ENCODE data around the gene SNX21.
"Not testable (repeated sequence)": the region's sequence is repeated elsewhere in the genome, so short reads cannot be mapped to it uniquely, and the experiment has no call there.

The SNX21 gene

DNA sequence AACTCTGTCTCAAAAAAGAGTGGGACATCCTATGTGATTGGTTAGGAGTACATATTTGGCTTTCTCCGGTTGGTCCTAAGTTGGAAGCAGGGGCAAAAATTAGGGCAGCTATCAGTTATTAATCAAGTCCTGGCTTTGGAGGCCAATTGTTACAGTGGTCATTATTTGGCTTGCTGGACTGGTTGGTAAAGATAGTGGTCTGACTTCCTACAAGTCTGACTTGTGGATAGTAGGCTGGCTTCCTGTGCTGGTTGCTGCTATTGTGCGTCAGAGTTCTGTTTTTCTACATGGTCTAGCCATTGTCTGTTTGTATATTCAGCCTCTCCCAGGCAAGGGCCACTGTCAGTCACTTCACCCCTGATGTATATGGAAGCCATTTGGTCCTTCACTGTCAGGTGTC, 16.6 kb downstream of the SNX21 start:
- no peak for DNase-seq (ENCODE audit: low read depth, low spot score)

DNA sequence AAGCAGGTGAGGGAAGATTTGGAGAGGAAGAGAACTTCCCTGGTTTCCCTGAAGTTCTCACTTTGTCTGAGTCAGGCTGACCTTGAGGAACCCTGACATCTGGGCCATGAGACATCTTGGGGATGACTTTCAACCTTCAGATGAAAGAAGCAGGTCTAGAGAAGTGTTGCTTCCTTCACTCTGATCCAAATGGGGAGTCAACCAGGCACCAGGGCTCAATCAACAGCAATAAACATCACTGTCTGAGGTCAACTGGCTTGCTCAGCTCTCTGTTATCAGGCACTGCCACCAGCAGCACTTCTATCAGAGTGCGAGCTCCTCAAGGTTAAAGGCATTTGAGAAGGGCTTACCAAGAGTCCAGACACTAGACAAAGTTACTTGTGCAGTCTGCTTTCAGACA, 17.3 kb downstream of the SNX21 start:
- no peak for DNase-seq (ENCODE audit: low read depth, low spot score)

DNA sequence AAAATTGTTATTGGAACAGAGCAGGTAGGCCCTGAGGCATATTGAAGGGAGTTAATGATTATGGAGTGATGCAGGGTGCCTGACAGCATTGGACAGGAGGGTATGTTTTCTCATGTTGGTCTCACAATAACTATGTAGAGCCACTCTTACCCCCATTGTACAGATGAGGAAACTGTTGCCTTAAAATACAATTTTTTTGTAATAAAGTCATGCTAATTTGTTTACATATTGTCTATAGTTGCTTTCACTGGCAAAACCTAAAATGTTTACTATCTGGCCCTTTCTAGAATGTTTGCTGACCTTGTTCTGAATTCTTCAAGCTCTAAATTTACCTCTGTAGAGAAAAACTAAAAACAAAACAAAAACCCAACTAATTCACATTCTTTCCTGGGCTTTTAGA, 17.9 kb downstream of the SNX21 start:
- no peak for DNase-seq (ENCODE audit: low read depth, low spot score)

DNA sequence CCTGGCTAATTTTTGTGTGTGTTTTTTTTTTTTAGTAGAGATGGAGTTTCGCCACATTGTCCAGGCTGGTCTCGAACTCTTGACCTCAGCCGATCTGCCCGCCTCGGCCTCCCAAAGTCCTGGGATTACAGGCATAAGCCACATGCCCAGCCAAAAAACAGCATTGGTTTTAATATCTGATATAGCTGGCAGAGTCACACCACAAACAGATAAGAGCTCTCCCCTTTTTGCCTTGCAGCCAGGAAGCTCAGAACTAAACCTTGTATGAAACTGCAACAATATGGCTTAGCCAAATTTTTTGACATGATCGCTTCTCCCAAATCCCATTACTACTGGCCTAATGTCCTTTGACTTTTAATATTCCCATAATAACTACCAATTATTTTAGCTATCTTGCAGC, 18.7 kb downstream of the SNX21 start:
- no peak for DNase-seq (ENCODE audit: low read depth, low spot score)

DNA sequence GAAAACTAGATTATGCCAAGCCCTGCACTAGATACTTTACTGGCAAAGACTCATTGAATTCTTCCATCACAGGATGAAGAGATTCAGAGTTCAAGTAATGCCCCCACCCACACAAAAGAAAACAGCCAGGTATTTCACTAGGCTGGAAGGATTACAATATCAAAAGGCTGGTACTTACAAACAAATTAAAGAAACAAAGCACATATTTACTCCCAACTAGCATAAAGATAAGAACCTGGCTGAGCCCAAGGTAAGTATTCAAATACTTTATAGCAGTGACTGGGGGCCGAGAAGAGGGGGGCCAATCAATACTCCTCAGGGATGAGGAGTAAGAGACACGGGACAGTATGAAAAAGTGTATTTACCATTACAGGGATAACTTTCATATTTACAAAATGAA, 19.9 kb downstream of the SNX21 start:
- DNase-seq (ENCODE audit: low read depth, low spot score): no peak

DNA sequence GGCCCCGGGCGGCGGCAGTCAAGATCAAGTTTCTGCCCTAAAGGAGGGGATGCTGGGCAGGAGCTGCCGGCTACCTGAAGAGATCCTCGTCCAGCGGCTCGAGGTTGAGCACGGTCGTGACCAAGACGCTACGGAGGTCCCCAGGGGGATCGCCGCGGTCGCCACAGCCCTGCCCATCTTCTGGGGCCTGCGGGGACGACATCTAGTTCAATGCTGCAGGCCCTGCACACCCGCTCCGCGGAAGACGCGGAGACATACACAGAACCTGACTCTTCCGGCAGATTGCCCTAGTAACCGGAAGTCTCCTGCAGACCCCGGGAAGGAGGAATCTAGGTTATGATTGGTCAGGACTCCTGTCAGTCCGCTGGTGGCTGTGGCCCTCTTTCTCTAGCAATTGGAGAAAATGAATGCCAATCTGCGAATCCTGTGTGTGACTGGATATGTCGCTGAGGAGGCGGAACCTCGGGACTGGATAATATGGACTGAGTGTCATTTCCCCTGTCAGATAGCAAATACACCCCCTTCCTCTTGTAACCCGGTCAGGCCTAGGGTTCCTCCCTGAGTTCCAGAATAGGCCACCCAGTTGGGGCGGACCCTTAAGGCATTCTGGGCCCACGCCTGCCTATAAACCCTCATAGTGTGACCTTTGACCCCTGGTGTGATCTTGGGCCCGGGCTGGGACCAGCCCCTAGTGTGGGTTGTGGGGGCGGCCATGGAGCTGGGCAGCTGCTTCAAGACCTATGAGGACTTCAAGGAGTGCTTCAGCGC, 23.7 kb downstream of the SNX21 start, which contains the start of the genes ACOT8 and ZSWIM3:
Gene ACOT8 (minus strand): TSS at position 279 of the 768 bp plus-strand sequence. CDS start 77 bp downstream, at position 202.
Gene ZSWIM3 (plus strand): TSS at position 501 of the 768 bp plus-strand sequence. CDS start 212 bp downstream, at position 713.
- peak; percentile 98 for DNase-seq (ENCODE audit: low read depth, low spot score)

DNA sequence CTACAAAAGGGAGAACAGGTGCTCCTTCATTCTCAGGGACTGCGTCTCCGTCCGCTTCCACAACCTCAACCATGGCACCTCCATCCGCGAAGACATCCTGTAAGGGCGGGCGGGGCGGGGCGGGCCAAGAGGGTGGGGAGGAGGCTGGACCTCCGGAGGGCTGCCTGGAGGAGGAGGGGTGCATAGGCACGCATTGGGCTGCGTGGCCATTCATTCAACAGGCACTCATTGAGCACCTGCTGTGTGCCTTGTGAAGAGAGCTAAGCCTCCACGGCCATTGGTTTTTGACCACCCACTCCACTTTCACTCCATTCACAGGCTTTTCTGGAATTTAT, 24.2 kb downstream of the SNX21 start:
- DNase-seq (ENCODE audit: low read depth, low spot score): no peak

DNA sequence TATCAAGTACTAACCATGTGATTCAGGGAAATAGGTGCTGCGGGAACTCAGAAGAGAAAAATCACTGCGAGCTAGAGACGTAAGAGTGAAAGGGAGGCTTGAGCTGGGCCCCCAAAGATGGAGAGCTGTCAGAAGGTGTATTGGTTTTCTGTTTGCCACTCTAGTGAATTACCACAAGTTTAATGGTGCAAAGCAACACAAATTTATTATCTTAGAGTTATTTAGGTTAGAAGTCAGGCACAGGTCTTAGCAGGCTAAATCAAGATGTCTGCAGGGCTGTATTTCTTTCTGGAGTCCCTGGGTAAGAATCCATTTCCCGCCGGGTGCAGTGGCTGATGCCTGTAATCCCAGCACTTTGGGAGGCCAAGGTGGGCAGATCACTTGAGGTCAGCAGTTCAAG, 26.3 kb downstream of the SNX21 start:
- DNase-seq (ENCODE audit: low read depth, low spot score): no peak

DNA sequence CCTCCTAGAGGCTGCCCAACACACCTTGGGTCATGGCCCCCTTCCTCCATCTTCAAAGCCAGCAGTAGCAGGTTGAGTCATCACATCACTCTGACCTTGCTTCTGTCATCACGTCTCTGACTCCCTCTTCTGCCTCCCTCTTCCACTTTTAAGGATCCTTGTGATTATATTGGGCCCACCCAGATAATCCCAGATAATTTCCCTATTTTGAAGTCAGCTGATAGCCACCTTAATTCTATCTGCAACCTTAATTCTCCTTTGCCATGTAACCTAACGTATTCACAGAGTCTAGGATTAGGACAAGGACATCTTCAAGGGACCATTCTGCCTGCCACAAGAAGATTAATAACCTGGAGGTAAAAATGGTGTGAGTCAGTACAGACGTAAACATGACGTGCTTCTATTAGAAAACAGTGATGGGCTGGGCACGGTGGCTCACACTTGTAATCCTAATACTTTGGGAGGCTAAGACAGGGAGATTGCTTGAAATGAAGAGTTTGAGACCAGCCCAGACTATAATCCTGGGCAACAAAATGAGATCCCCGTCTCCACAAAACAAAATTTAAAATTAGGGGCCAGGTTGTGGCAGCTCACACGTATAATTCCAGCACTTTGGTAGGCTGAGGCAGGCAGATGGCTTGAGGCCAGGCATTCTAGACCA, 27.1 kb downstream of the SNX21 start:
- DNase-seq (ENCODE audit: low read depth, low spot score): no peak

DNA sequence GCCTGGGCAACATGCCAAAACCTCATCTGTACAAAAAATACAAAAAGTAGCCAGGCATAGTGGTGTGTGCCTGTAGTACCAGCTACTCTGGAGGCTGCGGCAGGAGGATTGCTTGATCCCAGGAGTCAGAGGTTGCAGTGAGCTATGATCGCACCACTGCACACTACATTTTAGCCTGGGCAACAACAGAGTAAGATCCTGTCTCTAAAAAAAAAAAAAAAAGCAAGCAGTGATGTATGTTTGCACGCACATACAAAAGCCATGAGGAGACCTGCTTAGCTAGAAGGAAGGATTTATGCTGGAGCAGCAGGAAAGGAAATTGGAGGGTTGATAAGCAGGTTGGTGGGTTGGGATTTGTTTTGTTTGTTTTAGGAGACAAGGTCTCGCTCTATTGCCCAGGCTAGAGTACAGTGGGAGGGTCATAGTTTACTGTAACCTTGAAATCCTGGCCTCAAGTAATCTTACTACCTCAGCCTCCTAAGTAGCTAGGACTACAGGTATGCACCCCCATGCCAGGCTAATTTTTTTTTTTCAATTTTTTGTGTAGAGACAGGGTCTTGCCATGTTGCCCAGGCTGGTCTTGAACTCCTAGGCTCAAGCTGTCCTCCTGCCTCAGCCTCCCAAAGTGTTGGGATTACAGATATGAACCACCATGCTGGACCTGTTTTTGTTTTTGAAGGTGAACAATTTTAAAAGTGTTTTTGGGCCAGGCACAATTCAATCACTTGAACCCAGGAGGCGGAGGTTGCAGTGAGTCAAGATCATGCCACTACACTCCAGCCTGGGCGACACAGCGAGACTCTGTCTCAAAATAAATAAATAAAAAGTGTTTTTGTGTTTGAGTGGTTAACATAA, 27.8 kb downstream of the SNX21 start:
- DNase-seq (ENCODE audit: low read depth, low spot score): no peak

DNA sequence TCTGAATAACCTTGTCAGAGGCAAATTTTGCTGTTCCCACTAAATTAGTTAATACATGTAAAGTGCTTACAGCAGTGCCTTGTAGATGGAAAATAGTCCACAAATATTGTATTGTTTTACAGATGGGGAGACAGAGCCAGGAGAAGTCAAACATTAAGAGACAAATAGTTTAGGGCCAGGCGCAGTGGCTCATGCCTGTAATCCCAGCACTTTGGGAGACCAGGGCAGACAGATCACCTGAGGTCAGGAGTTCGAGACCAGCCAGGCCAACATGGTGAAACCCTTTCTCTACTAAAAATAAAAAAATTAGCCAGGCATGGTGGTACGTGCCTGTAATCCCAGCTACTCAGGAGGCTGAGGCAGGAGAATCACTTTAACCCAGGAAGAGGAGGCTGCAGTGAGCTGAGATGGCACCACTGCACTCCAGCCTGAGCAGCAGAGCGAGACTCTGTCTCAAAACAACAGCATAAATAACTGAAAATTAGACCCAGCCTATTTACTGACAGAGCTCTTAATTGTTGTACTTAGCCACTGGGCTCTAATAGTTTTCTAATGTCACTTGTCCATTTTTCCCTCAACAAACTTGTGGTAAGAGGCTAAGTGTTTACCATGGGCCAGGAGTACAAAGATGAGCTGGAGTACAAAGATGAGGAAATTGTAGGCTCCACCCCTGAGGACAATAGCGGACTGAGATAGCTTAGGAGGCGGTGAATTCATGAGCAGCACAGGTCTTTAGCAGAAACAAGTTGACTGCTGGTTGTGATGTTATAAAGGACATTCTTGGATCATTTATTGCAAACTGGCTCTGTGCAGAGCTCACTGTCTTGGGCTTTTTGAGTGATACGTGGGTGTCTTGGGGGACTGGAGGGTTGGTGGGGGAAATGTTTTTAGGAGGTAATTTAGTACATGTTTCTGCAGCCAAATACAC, 30.2 kb downstream of the SNX21 start:
- DNase-seq (ENCODE audit: low read depth, low spot score): no peak

DNA sequence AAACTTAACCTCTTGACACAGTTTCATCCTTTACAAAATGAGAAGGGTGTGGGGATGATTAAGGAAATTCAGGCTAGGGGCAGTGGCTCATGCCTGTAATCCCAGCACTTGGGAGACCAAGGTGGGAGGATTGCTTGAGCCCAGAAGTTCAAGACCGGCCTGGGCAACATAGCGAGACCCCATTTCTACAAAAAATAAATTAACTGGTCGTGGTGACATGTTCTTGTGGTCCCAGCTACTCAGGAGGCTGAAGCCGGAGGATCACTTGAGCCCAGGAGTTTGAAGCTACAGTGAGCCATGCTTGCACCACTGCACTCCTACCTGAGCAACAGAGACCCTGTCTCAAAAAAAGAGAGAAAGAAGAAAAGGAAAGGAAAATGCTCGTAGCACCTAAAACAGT, 32.9 kb downstream of the SNX21 start:
- DNase-seq (ENCODE audit: low read depth, low spot score): no peak

DNA sequence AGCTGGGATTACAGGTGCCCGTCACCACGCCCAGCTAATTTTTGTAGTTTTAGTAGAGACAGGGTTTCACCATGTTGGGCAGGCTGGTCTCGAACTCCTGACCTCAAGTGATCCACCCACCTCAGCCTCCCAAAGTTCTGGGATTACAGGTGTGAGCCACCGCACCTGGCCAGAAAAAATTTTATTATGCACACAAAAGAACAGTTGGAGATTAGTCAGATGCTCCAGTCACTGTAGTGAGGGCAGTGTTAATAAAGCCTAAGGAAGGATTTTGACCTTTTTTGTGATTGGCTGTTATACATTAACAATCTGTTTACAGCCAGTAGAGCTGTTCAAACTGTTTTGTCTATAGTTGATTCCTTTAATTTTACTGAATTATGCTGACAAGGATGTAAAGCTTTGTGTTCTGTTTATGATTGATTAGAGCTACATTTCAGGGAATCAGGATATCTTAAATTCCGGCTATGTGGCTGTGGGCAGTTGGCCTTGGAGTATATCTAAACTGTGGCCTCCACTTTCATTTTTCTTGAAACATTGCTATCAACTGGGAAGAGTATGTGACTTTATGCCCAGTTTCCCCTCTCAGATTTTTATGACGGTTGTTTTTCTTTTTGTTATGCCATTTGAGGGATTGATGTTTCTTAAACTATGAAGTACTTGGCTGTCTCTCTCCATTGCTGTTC, 33.7 kb downstream of the SNX21 start:
- DNase-seq (ENCODE audit: low read depth, low spot score): no peak

DNA sequence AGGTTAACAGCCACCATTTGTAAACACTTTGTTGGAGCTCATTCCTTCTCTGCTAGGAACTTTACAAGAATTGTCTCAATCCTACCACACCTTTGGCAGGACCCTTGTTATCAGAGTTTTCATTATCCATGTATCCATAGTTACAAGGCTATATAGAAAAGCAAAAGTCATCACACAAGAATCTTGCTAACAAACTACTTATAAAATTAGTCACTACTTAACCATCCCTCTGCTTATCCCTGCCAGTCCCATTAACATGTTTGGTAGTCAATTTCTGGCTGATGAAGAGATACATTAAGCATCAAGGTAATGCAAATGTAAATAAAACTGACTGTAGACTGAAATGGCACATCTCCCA, 34.2 kb downstream of the SNX21 start:
- DNase-seq (ENCODE audit: low read depth, low spot score): no peak

DNA sequence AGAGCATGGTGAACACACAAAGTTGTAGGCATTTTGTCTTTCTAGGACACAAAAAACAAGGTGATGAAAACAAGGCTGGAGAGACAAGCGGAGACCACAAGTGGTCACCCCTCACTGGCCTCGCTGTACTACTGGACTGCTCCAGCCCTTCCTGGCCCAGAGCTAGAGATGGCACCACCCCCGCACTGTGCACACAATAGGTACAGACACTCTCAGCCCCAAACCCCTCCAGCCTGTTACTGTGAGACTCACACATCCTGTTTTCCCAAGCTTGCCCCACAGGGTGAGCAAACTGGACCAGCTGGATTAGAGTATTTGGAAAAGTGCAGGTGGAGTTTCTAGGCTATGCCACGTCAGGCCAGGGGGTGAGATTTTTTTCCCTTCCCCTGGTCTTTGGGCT, 39.0 kb downstream of the SNX21 start:
- no peak for DNase-seq (ENCODE audit: low read depth, low spot score)

DNA sequence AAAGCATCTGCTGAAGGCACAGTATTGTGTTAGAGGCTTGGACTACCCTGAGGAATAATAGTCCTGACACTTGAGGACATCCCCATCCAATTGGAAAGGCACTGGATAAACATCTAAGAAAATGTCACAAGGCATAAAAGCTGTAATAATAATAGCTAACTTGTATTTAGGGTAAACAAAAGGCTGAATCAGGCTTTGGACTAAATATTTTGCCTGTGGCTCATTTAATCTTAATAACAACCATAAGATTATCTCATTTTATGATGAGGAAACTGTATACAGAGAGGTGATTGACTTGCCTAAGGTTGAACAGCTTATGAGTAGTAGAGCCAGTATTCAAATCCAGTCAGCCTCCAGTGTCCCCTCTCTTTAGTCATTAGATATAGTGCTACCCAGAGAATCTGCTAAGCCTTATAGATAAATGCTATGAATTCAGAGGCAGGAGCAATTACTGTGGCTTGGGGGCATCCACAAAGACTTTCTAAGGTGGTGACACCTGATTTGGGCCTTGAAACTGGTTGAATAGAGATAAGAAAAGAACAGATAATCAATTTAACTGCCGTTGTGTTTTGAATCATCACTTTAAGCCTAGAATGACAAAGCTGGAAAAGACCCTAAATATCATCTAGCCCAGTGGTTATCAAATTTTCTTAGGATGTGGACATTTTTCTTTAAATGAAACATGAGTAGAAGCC, 40.0 kb downstream of the SNX21 start:
- DNase-seq (ENCODE audit: low read depth, low spot score): no peak

DNA sequence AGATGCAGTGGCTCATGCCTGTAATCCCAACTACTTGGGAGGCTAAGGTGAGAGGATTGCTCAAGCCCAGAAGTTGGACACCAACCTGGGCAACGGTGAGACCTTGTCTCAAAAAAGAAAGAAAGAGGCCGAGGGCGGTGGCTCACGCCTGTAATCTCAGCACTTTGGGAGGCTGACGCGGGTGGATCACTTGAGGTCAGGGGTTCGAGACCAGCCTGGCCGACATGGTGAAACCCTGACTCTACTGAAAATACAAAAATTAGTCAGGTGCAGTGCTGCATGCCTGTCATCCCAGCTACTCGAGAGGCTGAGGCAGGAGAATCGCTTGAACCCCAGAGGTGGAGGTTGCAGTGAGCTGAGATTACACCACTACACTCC, 40.5 kb downstream of the SNX21 start:
- DNase-seq (ENCODE audit: low read depth, low spot score): not testable (repeated sequence)

DNA sequence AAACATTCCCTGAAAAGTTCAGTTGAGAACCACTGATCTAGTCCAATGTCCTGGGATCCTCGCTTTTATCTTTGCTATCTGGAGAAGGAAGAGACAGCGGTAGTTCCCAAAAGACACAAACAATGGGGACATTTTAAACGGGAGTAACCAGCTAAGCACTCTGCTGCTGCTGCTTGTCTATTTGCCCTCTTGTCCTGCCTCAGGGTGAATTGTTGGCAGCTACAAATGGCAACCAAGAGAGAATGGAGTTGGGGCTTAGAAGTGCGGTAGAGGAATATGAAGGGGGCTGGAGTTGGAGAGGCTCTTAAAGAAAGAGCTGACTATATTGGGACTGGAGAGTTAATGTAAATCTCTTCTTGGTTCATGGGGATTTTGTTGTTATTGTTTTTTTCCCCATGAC, 41.0 kb downstream of the SNX21 start:
- DNase-seq (ENCODE audit: low read depth, low spot score): no peak

DNA sequence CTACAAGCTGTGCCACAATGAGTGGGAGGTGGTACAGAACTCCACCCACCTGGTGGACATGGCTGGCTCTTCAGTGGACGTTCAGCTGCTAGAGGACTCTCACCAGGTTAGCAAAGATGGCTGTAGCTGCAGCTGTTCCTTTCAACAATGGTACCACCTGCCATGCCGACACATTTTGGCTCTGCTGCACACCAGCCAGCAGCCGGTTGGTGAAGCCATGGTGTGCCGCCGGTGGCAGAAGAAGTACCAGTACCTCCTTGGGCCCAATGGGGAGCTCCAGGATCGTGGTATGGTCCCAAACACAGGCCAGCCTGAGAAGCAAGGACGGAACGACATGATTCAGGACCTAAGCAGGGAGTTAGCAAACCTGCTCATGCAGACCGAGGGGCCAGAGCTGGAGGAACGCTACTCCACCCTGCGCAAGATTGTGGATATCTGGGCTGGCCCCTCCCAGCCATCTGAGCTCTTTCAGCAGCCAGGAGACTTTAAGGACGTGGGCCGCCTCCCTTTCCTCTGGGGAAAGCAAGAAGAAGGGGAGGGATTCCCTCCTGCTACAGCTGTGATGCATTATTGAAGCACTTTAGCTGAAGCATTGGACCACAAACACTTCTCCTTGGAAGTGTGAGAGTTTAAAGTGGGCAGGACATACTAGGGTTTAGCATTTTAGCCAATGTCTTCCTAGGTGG, 44.6 kb downstream of the SNX21 start:
- no peak for DNase-seq (ENCODE audit: low read depth, low spot score)
